PC-9 (cell line): ENCODE data around the gene PTRH2.

ENCODE experiments used
- EZH2 ChIP-seq: fragments of 200-600 bp; sonication (generic); IDR thresholded peaks from 2 replicates; pipeline ENCODE4 v1.8.0; 2017; ENCODE audit warnings: antibody characterized with exemption, low read depth
- TF ChIP-seq, protein P1 (sequence below): fragments of 200-600 bp; sonication (generic); conservative IDR thresholded peaks from 2 replicates; pipeline ENCODE4 v1.6.1; 2017; ENCODE audit warnings: mixed run types, antibody characterized with exemption, mild to moderate bottlenecking, moderate library complexity

DNA sequence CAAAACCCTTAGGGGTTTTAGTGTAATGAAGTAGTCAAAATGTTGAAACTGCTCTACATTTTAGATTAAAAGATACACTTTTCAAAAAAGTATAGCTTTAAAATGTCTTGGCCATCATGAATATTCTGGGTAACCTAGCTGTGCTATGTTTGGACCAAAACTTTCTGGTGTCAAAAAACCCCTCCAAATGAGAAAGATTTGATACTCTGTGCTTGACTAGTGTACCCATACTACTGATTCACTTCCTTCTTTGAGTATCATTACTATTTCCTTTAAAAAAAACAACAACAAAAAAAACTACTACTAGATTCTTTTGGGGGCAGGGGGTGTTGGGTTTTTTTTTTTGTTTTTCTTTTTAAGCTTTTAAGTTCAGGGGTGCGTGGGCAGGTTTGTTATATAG is 37.3 kb downstream of the PTRH2 start:
- TF ChIP-seq, protein P1, sequence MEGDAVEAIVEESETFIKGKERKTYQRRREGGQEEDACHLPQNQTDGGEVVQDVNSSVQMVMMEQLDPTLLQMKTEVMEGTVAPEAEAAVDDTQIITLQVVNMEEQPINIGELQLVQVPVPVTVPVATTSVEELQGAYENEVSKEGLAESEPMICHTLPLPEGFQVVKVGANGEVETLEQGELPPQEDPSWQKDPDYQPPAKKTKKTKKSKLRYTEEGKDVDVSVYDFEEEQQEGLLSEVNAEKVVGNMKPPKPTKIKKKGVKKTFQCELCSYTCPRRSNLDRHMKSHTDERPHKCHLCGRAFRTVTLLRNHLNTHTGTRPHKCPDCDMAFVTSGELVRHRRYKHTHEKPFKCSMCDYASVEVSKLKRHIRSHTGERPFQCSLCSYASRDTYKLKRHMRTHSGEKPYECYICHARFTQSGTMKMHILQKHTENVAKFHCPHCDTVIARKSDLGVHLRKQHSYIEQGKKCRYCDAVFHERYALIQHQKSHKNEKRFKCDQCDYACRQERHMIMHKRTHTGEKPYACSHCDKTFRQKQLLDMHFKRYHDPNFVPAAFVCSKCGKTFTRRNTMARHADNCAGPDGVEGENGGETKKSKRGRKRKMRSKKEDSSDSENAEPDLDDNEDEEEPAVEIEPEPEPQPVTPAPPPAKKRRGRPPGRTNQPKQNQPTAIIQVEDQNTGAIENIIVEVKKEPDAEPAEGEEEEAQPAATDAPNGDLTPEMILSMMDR, result no peak
- TF ChIP-seq EZH2, result no peak
